ENCODE measurements around the gene UBE2U.

Gene UBE2U

DNA sequence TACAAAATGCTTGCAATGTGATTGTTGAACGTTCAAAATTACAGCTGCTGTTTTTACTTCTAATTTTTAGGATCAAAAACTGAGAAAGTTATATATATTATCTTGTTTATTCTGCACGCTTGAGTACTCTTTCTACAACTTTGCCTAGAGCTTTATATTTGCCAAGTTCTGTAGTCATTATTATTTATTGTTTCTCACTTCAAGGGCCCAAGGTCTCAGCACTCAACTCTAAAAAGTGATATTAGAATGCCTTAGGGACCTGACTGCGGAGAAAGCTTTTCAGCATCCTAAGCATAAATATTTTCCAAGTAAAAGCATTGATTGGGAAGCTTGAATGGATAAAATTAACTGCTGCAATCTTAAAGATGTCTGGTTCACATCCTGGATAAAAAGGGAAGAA, 83.6 kb downstream of the UBE2U start:
- no peaks in the 10 kb centered on the region for H3K79me2 ChIP-seq (ENCODE audit: insufficient read depth, low read depth)
- TF ChIP-seq, protein P1, sequence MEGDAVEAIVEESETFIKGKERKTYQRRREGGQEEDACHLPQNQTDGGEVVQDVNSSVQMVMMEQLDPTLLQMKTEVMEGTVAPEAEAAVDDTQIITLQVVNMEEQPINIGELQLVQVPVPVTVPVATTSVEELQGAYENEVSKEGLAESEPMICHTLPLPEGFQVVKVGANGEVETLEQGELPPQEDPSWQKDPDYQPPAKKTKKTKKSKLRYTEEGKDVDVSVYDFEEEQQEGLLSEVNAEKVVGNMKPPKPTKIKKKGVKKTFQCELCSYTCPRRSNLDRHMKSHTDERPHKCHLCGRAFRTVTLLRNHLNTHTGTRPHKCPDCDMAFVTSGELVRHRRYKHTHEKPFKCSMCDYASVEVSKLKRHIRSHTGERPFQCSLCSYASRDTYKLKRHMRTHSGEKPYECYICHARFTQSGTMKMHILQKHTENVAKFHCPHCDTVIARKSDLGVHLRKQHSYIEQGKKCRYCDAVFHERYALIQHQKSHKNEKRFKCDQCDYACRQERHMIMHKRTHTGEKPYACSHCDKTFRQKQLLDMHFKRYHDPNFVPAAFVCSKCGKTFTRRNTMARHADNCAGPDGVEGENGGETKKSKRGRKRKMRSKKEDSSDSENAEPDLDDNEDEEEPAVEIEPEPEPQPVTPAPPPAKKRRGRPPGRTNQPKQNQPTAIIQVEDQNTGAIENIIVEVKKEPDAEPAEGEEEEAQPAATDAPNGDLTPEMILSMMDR (conservative IDR thresholded peaks at IDR 0.05; ENCODE audit: low read depth, low read length) = no peak
- H4K20me1 ChIP-seq (ENCODE audit: insufficient read depth) = no peaks in the 10 kb centered on the region
- H3K36me3 ChIP-seq (ENCODE audit: insufficient read depth) = no peaks in the 10 kb centered on the region
- no peaks in the 10 kb centered on the region for H3K27me3 ChIP-seq (ENCODE audit: insufficient read depth, low read depth)
- H3K4me1 ChIP-seq (ENCODE audit: low read depth, poor library complexity, severe bottlenecking) = no peaks in the 10 kb centered on the region
- H3K4me2 ChIP-seq = no peak overlapping the region
- H2AFZ ChIP-seq (ENCODE audit: low read depth) = no peak overlapping the region
- H3K27ac ChIP-seq = no peak overlapping the region
- H3K4me3 ChIP-seq (IDR thresholded peaks at IDR 0.05; ENCODE audit: insufficient read depth, low read depth, low read length) = no peak overlapping the region
- no peak overlapping the region for H3K9ac ChIP-seq

DNA sequence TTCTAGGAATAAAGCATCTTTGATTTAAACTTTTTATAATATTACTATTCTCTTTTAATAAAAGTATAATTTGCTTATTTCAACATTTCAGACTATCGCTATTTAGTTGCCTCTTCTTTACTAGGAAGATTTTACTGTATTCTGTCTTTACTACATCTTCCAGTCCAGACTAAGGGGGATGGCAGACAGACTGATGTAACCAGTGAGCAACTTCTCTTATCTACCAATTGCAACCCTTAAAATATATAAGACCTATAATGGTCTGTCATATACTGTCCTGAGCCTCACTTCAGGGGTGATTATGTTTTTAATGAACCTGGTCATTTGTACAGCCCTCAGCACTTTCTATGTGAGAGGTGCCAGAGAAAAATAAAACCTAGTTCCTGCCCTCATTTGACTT, 87.0 kb downstream of the UBE2U start:
- Histone ChIP-seq H3K36me3 (ENCODE audit: insufficient read depth) (no peaks in the 10 kb centered on the region), H2AFZ (ENCODE audit: low read depth) (no peak overlapping the region), H3K79me2 (ENCODE audit: insufficient read depth, low read depth) (no peaks in the 10 kb centered on the region), H3K4me1 (ENCODE audit: low read depth, poor library complexity, severe bottlenecking) (no peaks in the 10 kb centered on the region), H3K9ac (no peak overlapping the region), H3K27ac (no peak overlapping the region), H3K27me3 (ENCODE audit: insufficient read depth, low read depth) (no peaks in the 10 kb centered on the region), H3K4me3 (IDR thresholded peaks at IDR 0.05; ENCODE audit: insufficient read depth, low read depth, low read length) (no peak overlapping the region), H3K4me2 (no peak overlapping the region), H4K20me1 (ENCODE audit: insufficient read depth) (no peaks in the 10 kb centered on the region)
- TF ChIP-seq, protein P1 (conservative IDR thresholded peaks at IDR 0.05; ENCODE audit: low read depth, low read length) = no peak

DNA sequence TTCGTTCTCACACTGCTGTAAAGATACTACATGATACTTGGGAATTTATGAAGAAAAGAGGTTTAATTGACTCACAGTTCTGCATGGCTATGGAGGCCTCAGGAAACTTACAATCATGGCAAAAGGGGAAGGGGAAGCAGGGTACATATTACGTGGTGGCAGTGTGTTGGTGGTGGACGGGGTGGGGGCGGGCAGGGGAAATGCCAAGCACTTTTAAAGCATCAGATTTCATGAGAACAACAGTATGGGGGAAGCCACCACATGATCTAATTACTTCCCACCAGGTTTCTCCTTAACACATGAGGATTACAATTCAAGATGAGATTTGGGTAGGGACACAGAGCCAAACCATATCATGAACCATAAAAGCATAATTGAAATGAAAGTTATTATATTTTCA, 88.5 kb downstream of the UBE2U start:
- H3K4me3 ChIP-seq (IDR thresholded peaks at IDR 0.05; ENCODE audit: insufficient read depth, low read depth, low read length) = no peak overlapping the region
- H3K27ac ChIP-seq = no peak overlapping the region
- TF ChIP-seq, protein P1 (conservative IDR thresholded peaks at IDR 0.05; ENCODE audit: low read depth, low read length) = no peak
- no peak overlapping the region for H2AFZ ChIP-seq (ENCODE audit: low read depth)
- H3K9ac ChIP-seq = no peak overlapping the region
- H3K4me1 ChIP-seq (ENCODE audit: low read depth, poor library complexity, severe bottlenecking) = no peaks in the 10 kb centered on the region
- H3K27me3 ChIP-seq (ENCODE audit: insufficient read depth, low read depth) = no peaks in the 10 kb centered on the region
- no peak overlapping the region for H3K4me2 ChIP-seq
- no peaks in the 10 kb centered on the region for H3K36me3 ChIP-seq (ENCODE audit: insufficient read depth)
- H4K20me1 ChIP-seq (ENCODE audit: insufficient read depth) = no peaks in the 10 kb centered on the region
- no peaks in the 10 kb centered on the region for H3K79me2 ChIP-seq (ENCODE audit: insufficient read depth, low read depth)

DNA sequence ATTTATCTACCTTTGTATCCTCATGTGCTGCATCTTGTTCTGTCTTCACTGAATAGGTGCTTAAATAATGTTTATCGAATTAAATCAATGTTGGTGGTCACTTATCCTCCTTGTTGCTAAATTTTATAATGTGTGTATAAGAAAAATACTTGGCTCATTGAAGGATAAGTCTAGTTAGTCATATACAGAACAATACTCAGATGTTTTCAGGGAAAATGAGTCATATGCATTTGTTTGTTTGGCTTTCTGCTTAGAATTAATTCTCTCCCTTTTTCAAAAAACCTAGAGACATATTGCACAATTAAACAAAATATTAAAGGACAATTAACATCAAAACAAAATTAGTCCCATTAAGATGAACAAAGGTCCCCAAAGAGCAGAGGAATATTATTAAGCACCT, 89.0 kb downstream of the UBE2U start:
- H3K27ac ChIP-seq = no peak overlapping the region
- no peaks in the 10 kb centered on the region for H4K20me1 ChIP-seq (ENCODE audit: insufficient read depth)
- TF ChIP-seq, protein P1 (conservative IDR thresholded peaks at IDR 0.05; ENCODE audit: low read depth, low read length) = no peak
- no peaks in the 10 kb centered on the region for H3K4me1 ChIP-seq (ENCODE audit: low read depth, poor library complexity, severe bottlenecking)
- H3K9ac ChIP-seq = no peak overlapping the region
- H3K79me2 ChIP-seq (ENCODE audit: insufficient read depth, low read depth) = no peaks in the 10 kb centered on the region
- H3K27me3 ChIP-seq (ENCODE audit: insufficient read depth, low read depth) = no peaks in the 10 kb centered on the region
- no peak overlapping the region for H3K4me2 ChIP-seq
- no peaks in the 10 kb centered on the region for H3K36me3 ChIP-seq (ENCODE audit: insufficient read depth)
- H2AFZ ChIP-seq (ENCODE audit: low read depth) = no peak overlapping the region
- H3K4me3 ChIP-seq (IDR thresholded peaks at IDR 0.05; ENCODE audit: insufficient read depth, low read depth, low read length) = no peak overlapping the region

DNA sequence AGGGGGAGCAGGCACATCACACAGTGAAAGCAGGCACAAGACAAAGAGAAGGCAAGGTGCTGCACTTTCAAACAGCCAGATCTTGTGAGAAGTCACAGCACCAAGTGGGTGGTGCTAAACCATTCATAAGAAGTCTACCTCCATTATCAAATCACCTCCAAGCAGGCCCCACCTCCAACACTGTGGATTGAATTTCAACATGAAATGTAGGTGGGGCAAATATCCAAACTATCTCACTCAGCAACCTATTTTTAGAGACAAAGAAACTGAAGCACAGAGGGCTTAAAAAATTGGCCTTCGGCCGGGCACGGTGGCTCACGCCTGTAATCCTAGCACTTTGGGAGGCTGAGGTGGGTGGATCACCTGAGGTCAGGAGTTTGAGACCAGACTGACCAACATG, 90.4 kb downstream of the UBE2U start:
- H3K27me3 ChIP-seq (ENCODE audit: insufficient read depth, low read depth) = no peaks in the 10 kb centered on the region
- H3K79me2 ChIP-seq (ENCODE audit: insufficient read depth, low read depth) = no peaks in the 10 kb centered on the region
- no peaks in the 10 kb centered on the region for H4K20me1 ChIP-seq (ENCODE audit: insufficient read depth)
- TF ChIP-seq, protein P1 (conservative IDR thresholded peaks at IDR 0.05; ENCODE audit: low read depth, low read length) = no peak
- H3K27ac ChIP-seq = no peak overlapping the region
- H2AFZ ChIP-seq (ENCODE audit: low read depth) = no peak overlapping the region
- H3K4me1 ChIP-seq (ENCODE audit: low read depth, poor library complexity, severe bottlenecking) = no peaks in the 10 kb centered on the region
- no peaks in the 10 kb centered on the region for H3K36me3 ChIP-seq (ENCODE audit: insufficient read depth)
- no peak overlapping the region for H3K4me2 ChIP-seq
- no peak overlapping the region for H3K9ac ChIP-seq
- no peak overlapping the region for H3K4me3 ChIP-seq (IDR thresholded peaks at IDR 0.05; ENCODE audit: insufficient read depth, low read depth, low read length)

Measured in KMS-11 (cell line).